SK-N-MC (cell line): ENCODE measurements around the gene PGLYRP4.

Experiments used
- EZH2 ChIP-seq: fragments of 200-600 bp; sonication (generic); IDR thresholded peaks from one replicate; pipeline ENCODE4 v1.6.1; 2017; ENCODE audit warnings: antibody characterized with exemption
- POLR2AphosphoS5 ChIP-seq: IDR thresholded peaks from 2 replicates; pipeline ENCODE4 v1.6.1; 2012; ENCODE audit warnings: mild to moderate bottlenecking, low read depth, low read length, borderline replicate concordance

GRCh38 chr1:153395136-153395685 lies 46.6 kb upstream of the PGLYRP4 start:
- TF ChIP-seq EZH2, result no peak
- no peak for TF ChIP-seq POLR2AphosphoS5
